Kidney glomerular epithelial cell (primary cell): ENCODE data around the gene PLA2G4D.

Experiments used
- DNase-seq: peaks from one replicate; lab custom pipeline; 2025; lab: John Stamatoyannopoulos, UW

PLA2G4D gene

GRCh38 chr15:42050484-42051255 is 43.7 kb downstream of the PLA2G4D start:
- DNase-seq, result no peak

GRCh38 chr15:42048821-42049200 is 45.6 kb downstream of the PLA2G4D start:
- no peak for DNase-seq

DNA sequence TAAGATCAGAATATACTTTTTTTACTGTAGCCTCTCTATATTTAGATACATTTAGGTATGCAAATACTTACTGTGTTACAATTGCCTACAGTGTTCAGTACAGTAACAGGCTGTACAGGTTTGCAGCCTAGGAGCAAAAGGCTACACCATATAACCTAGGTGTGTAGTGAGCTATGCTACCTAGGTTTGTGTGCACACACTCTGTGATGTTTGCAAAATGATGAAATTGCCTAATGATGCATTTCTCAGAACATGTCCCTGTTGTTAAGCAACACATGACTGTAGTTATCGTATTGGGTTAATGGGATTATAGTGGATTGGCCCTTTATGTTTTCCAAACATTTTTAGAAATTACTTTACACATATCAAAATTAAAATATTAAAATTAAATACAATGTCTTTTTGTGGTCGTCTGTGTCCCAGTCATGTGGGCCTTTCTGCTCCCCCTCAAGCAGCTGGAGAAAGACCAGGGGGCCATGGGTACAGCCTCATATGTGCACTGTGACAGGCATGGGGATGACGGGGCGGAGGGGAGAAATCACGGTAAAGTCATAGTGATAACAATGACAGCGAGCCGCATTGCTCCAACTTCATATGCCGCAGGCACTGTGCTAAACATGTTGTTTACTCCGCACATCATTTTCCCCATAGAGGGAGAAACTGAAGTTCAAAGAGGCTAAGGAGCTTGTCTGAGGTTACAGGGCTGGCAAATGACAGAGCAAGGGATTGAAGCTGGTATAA is 46.1 kb downstream of the PLA2G4D start:
- DNase-seq, result no peak

- no peak for DNase-seq
Measured at GRCh38 chr15:42046597-42046996, 47.8 kb downstream of the PLA2G4D start.

DNA sequence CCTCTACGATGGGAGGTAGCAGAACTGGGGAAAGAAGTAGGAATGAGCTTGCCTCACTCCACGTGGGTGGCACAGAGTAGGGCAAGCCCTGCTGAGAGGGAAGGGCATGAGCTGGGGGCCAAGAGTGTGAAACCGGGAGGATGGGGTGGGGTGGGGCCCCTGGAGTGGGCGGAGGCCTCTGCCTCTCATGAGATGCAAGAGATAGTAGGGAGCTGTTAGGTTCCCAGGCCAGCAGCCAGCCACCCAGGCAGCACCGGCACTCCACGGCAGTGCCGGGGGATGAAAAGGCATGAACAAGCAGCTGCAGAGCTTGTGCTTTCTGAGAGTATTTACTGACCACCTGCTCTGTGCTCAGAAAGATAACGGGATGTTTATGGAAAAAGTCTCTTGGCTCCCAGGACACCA is 49.1 kb downstream of the PLA2G4D start:
- DNase-seq, result no peak

GRCh38 chr15:42042602-42043400 is 51.6 kb downstream of the PLA2G4D start:
- DNase-seq, result no peak

DNA sequence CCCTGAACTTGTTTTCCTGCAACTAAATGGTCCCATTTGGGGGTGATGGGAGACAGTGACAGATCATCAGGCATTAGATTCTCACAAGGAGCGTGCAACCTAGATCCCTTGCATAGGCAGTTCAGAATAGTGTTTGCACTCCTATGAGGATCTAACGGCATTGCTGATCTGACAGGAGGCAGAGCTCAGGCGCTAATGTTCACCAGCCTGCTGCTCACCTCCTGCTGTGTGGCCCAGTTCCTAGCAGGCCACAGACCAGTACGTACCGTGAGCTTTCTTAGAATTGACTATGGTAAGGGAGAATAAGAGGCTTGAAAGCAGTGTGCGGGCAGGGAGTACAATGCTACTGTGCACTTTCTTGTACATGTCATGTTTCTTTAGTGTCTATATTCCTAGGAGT is 56.0 kb downstream of the PLA2G4D start:
- no peak for DNase-seq

GRCh38 chr15:42037656-42038055 is 56.7 kb downstream of the PLA2G4D start:
- DNase-seq, result no peak

- DNase-seq, result no peak
Measured at GRCh38 chr15:42036966-42037365, 57.4 kb downstream of the PLA2G4D start.

DNA sequence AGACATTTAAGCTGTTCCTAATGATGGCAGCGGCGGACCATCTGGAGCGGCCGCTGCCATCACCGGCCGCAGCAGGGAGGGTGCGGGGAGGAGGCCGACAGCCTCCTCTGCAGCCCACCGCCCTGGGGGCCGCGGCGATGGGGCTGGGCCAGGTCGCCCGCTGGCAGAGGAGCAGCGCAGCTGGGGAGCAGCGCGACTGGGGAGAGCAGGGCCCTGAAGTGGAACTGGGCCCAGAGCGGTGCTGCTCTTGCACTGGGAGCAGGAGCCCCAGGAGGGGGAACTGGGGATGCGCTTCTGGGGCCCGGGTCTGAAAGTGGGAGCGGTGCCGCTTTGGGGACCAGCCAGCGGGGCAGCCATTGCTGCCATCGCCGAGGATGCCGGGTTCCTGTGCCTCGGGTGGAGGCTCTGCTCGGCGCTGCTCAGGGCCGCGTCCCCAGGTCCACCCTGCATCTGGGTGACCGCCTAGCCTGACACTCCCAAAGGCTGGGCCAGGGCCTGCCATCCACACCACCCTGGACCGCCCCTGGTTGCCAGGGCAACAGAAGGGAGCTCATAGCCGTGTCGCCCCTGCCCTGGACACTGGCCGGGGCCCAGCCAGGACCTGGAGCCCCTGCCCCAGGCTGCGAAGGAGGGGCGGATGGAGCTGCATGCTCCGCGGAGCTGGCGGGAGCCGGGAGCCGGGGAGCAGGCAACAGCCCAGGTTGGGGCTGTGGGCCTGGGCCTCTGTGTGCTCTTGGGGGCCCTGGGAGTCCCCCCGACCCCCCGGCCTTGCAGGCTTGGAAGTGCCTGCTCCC is 58.1 kb downstream of the PLA2G4D start:
- DNase-seq, result no peak

DNA sequence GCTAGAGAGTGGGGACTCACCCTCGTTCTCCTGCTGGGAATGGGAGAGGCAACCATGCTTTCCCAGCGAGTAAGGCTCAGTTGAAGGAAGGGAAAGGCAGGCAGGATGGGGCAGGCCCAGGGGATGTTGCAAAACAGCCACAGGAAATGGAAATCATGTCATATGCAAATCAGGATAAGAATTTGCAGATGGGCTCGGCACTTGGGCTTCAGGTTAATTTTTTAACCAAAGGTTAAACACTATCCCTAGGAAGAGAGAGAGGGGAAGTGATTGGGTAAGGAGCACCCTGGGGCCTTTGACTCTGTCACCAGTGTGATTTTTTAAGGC is 59.0 kb downstream of the PLA2G4D start:
- DNase-seq, result no peak

DNA sequence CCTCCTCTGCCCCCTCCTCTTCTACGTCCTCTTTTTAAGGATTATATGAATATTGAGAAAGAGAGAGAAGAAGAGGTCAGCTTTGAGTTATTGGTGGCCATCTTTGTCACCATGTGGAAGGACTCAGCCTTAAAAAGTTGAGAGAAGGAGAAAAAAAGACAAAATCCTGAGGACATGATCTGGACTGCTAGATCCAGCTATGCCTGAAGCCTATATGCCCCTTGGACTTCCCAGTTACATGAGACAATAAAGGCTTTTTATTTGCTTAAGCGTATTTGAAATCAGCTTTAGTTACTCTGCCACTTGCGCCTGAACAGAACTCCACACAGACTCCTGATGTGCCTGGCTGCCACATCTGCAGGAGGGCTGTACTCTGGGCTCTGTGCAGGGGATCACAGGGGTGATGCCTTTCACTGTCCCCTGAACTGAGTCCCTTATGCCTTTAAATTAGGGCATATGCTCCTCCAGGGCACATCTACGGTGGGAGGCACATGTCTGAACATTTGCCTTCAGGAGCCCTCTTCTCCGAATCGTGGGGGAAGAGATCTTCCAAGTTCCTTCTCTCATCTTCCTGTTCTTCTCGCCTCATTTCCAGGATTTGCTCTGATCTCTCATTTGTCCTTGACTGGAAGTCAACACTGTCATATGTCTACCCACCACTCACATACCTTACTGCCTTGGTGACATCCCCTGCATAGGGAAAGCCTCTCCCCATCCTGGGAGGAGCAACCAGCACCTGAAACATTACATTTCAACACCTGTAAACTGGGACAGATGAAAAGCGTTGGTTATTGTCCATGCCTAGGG is 59.5 kb downstream of the PLA2G4D start:
- DNase-seq, result no peak

DNA sequence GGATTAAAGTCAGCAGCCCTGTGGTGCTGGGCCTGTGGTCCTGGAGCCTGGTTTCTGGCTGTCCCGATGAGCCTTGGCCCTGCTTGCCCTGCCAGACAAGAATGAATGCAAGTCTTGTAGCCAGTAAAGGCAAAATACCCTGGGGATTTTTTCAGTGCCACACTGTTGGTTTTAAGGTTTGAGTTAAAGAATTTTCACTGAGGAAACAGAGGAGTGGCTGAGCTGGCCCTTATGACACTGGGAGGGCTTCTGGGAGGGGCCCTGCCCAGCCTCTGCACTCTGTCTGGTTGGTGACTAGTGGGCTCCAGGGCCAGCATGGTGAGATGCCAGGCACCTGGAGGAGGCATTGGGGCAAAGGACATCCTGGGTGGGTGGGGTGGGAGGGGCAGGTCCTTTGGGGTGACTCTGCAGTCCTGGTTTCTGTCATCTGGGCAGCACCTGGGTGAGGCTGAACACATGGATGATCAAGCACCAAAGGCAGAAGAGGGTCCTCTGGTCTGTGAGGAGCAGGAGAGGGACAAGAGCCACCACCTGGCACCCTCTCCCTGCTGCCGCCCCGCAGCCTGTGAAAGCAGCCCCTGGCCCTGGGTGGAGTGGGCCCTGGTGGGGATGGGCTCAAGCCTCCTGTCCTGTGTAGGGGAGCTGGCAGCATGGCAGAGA is 61.0 kb downstream of the PLA2G4D start:
- DNase-seq, result no peak

DNA sequence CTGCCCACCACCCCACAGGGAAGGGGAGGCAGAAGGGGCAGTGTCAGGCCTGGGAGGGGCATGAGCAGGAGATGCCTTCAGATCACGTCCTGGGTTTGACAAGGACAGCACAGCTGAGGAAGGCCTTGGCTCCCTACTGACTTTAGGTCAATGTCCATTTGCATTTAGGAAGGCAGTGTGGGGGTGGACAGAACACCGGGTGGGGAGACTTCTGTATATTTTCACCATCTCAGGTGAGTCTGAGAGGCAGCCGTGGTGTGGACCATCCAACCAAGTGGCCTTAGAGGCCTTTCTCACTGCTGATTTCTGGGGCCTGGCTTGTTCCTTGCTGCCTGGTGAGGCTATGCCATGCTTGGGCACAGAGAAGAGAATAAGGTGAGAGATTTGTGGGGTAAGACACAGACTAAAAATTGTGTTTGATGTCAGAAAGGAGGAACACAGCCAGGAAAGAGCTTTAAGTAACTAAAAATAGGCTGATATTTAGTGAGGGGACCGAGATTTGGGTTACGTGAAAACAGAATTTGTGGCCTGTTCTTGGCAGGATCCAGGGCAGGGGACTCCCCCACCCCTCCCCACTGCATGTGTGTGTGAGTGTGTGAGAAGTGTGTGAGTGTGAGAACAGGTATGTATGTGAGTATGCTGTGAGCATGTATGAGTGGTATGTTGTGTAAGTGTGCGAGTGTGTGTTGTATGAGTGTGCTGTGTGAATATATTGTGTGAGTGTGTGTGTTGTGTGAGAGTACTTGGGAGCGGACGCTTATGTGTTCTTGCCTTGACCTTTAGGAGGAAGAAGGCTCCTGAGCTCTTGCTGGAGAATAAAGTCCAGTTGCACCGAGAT is 61.8 kb downstream of the PLA2G4D start:
- no peak for DNase-seq

DNA sequence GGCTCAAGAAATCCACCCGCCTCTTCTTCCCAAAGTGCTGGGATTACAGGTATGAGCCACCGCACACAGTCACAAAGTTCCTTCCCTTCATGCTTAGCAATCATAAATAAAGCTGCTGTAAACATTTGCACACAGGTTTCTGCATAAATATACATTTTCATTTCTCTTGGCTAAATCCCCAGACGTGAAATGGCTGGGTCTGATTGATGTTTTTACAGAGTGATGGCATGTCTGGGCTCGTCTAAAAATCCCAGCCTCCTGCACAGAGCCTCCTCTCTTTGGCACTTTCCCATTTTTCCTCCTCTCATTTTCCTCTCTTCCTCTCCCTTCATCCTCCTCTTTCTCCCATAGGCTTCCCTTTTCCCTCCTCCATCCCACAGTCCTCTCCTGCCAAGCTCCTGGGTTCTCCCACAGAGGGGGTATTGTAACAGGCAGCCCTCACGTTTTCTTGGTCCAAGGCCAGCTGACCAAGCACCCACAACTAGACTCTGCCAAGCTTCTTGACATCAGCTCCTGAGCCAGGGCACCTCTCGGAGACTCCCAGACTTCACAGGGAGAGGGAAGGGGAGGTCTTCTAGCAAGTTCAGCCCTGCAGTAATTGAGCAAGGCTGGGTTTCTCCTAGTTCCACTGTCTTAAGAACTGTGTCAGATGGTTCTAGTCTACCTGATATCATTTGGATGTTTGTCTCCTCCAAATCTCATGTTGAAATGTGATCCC is 63.0 kb downstream of the PLA2G4D start:
- DNase-seq, result no peak

- DNase-seq, result no peak
Measured at GRCh38 chr15:42027521-42027920, 66.8 kb downstream of the PLA2G4D start.

DNA sequence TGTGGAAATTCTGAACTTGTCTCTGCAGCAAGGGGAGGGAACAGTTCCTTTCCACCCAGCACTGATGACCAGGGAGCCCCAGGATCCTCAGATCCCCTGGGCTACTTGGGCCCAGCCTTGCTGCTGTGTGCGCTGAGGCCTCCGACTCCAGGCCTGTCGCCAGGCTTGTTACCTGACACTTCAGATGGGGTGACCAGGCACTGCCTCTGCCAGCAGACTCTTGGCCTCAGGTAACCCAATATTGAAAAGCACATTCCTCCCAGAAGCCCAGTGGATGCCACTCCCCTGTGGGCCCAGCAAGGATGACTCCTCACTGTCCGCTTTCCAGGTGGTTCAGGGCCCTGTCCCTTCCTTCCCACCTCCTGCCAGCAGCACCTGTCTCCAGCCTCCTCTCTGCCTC is 70.1 kb downstream of the PLA2G4D start:
- DNase-seq, result no peak

DNA sequence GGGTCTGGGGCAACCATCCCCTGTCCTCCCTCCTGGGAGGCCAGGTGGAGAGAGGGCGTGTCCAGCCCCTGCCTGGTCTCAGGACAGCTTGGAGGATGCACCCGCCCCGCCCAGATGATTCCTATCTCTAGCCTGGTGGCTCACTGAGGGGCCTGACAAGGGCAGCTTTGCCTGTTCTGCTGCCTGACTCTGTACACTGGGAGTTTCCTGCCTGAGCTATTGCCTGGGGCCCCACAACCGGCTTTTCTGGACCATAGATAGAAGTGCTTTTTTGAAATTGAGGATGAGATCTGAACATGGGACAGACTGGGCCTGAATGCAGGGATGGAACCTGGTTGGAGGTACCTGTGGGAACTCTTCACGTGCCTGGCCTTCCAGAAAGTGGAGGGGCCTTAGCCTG is 72.8 kb downstream of the PLA2G4D start:
- DNase-seq, result no peak

DNA sequence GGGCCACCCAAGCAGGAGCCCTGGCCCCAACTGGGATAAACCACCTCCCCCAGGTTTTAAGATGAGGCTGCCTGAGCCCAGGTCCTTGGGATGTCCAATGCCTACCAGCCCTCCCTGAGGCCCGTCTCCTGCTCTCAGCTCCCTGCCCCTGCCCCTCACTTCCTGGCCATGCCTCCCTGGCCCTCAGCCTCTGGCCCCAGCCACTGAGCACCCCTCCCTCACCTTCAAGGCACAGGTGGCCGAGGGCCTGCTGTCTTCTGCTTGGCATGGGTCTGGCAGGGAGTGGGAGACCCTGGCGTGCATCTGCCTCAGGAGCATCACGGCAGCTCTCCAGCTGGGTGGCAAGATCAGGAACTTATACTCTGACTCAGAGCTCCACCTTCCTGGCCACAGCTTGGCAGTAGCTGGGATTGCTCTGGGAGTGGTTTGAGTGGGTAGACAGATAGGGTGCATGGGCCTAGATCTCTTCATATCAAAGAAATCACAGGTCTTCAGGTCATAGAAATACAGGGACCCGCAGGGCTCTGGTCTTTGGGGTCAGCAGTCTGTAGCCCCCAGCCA is 73.6 kb downstream of the PLA2G4D start, which contains the start of gene PLA2G4E:
PLA2G4E (minus strand) TSS at position 330 of the 561 bp plus-strand sequence; CDS start at position 318, 12 bp downstream.
- DNase-seq, result no peak
